OCI-LY1 (cell line): ENCODE measurements around the gene LBX2.

ENCODE experiments used
- H2AFZ ChIP-seq: fragments of 200-600 bp; sonication (generic), shearing (Covaris generic); 2 replicates; pipeline ENCODE4 v1.6.0; 2014; ENCODE audit warnings: antibody characterized with exemption, mild to moderate bottlenecking, low read length
- H3F3A ChIP-seq: fragments of 200-600 bp; sonication (generic), shearing (Covaris generic); 2 replicates; pipeline ENCODE4 v1.6.0; 2014; ENCODE audit warnings: mild to moderate bottlenecking, antibody characterized with exemption, low read length, moderate library complexity; ENCODE audit not compliant: insufficient read depth
- H3K27ac ChIP-seq: fragments of 200-600 bp; sonication (generic); 2 replicates; pipeline ENCODE4 v1.5.1; 2014; ENCODE audit warnings: low read length, mixed run types, mild to moderate bottlenecking, low read depth; ENCODE audit not compliant: poor library complexity, severe bottlenecking
- H3K27me3 ChIP-seq: fragments of 200-600 bp; sonication (generic); 2 replicates; pipeline ENCODE4 v1.6.0; 2014; ENCODE audit warnings: antibody characterized with exemption, mild to moderate bottlenecking, low read length, moderate library complexity; ENCODE audit not compliant: insufficient read depth
- H3K36me3 ChIP-seq: fragments of 200-600 bp; sonication (generic); 2 replicates; pipeline ENCODE4 v1.6.1; 2014; ENCODE audit warnings: mild to moderate bottlenecking, antibody characterized with exemption, low read length, moderate library complexity, mixed read lengths; ENCODE audit not compliant: insufficient read depth
- H3K4me1 ChIP-seq: fragments of 200-600 bp; sonication (generic); 2 replicates; pipeline ENCODE4 v1.5.1; 2014; ENCODE audit warnings: mild to moderate bottlenecking, low read length, moderate library complexity; ENCODE audit not compliant: insufficient read depth, severe bottlenecking
- H3K4me2 ChIP-seq: fragments of 200-600 bp; sonication (generic), shearing (Covaris generic); 2 replicates; pipeline ENCODE4 v1.6.1; 2014; ENCODE audit warnings: low read length
- H3K4me3 ChIP-seq: fragments of 200-600 bp; sonication (generic); 2 replicates; pipeline ENCODE4 v1.5.1; 2014; ENCODE audit warnings: low read length, low read depth, mild to moderate bottlenecking, mixed read lengths; ENCODE audit not compliant: poor library complexity, severe bottlenecking
- H3K79me2 ChIP-seq: fragments of 200-600 bp; shearing (Covaris generic); 2 replicates; pipeline ENCODE4 v1.6.1; 2016; ENCODE audit warnings: mixed run types, low read length, mixed read lengths; ENCODE audit not compliant: insufficient read depth
- H3K9ac ChIP-seq: fragments of 200-600 bp; sonication (generic), shearing (Covaris generic); 2 replicates; pipeline ENCODE4 v1.6.1; 2014; ENCODE audit warnings: mild to moderate bottlenecking, low read length, mixed read lengths
- H3K9me2 ChIP-seq: fragments of 200-600 bp; sonication (generic), shearing (Covaris generic); 2 replicates; pipeline ENCODE4 v1.6.1; 2014; ENCODE audit warnings: low read depth, mild to moderate bottlenecking, low read length, mixed read lengths
- H3K9me3 ChIP-seq: fragments of 200-600 bp; shearing (Covaris generic); 2 replicates; pipeline ENCODE4 v1.6.1; 2014; ENCODE audit warnings: low read length, mixed read lengths
- H4K20me1 ChIP-seq: fragments of 200-600 bp; sonication (generic), shearing (Covaris generic); 2 replicates; pipeline ENCODE4 v1.6.0; 2016; ENCODE audit warnings: mild to moderate bottlenecking, low read length; ENCODE audit not compliant: insufficient read depth
- CTCF ChIP-seq: fragments of 200-600 bp; sonication (generic), shearing (Covaris generic); IDR thresholded peaks from 2 replicates; pipeline ENCODE4 v1.5.1; 2017; ENCODE audit warnings: mild to moderate bottlenecking, antibody characterized with exemption, low read length, moderate library complexity, mixed read lengths
- EZH2 ChIP-seq: fragments of 200-600 bp; sonication (generic), shearing (Covaris generic); IDR thresholded peaks from 2 replicates; pipeline ENCODE4 v1.8.0; 2017; ENCODE audit warnings: borderline replicate concordance, mixed run types, mild to moderate bottlenecking, antibody characterized with exemption, low read length, moderate library complexity, mixed read lengths

The LBX2 gene

GRCh38 chr2:74538881-74539339, 39.5 kb upstream of the LBX2 start:
- Histone ChIP-seq H3K36me3 (no peaks in the 10 kb centered on the region), H3K9me3 (no peaks in the 10 kb centered on the region), H4K20me1 (no peaks in the 10 kb centered on the region), H3K27ac (no peak overlapping the region), H3K9me2 (no peaks in the 10 kb centered on the region), H3K4me2 (no peak overlapping the region), H2AFZ (no peak overlapping the region), H3K4me3 (no peak overlapping the region), H3K9ac (no peak overlapping the region), H3K27me3 (no peaks in the 10 kb centered on the region), H3K4me1 (peaks cover 5% of the 10 kb centered on the region), H3K79me2 (no peaks in the 10 kb centered on the region), H3F3A (no peaks in the 10 kb centered on the region)
- no peak for TF ChIP-seq EZH2

GRCh38 chr2:74537140-74537539, 37.7 kb upstream of the LBX2 start:
- Histone ChIP-seq H3K9me3 (no peaks in the 10 kb centered on the region), H3K27me3 (no peaks in the 10 kb centered on the region), H3K4me2 (no peak overlapping the region), H3K4me1 (peaks cover 5% of the 10 kb centered on the region), H4K20me1 (no peaks in the 10 kb centered on the region), H3K9me2 (no peaks in the 10 kb centered on the region), H3K9ac (no peak overlapping the region), H3K27ac (no peak overlapping the region), H3K79me2 (no peaks in the 10 kb centered on the region), H2AFZ (no peak overlapping the region), H3K4me3 (no peak overlapping the region), H3F3A (no peaks in the 10 kb centered on the region), H3K36me3 (peaks cover 14% of the 10 kb centered on the region)
- TF ChIP-seq CTCF: no peak
- TF ChIP-seq EZH2: no peak

DNA sequence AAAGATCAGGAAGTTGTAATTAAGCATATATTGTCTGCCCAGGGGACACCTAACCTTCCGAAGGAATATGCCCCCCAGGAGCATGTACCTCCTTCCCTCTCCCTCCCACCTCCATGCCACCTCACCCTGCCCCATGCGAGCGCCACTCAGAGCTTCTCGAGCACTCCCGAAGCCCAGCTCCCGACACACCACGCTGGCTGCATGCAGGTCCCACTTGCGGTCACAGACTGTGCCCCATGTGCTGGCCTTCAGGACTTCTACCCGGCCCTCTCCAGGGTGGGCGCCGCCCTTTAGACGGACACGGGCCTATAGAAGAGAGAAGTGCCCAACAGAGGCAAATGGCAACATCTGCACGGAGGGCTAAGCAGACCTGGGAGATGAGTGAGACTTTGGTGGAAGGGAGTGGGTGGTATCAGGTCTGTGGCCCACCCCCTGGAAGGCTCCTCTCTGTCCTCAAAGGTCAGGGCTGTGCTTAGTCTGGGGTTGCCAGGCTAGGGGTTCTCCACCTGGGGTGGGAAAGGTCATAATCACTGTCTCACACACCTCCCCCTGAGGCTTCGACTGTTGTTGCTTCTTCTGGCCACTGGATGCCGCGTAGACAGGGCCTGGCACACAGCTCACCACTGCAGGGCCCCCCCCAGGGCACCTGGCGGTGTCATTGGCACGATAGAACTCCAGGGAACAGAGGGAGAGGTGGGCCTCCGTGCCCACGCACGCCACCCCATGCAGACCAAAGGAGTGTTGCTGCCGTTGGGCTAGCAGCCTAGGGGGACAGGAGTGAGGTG, 37.0 kb upstream of the LBX2 start:
- H3K9me3 ChIP-seq: no peaks in the 10 kb centered on the region
- H3K9me2 ChIP-seq: no peaks in the 10 kb centered on the region
- H3K4me2 ChIP-seq: no peak overlapping the region
- H3K27ac ChIP-seq: no peak overlapping the region
- no peaks in the 10 kb centered on the region for H3F3A ChIP-seq
- TF ChIP-seq CTCF (peak; percentile 14; the same call in 1 of the 2 replicates), EZH2 (no peak)
- H3K4me3 ChIP-seq: no peak overlapping the region
- H4K20me1 ChIP-seq: no peaks in the 10 kb centered on the region
- H3K79me2 ChIP-seq: no peaks in the 10 kb centered on the region
- peaks cover 20% of the 10 kb centered on the region for H3K36me3 ChIP-seq
- no peaks in the 10 kb centered on the region for H3K27me3 ChIP-seq
- no peak overlapping the region for H2AFZ ChIP-seq
- H3K9ac ChIP-seq: no peak overlapping the region
- peaks cover 11% of the 10 kb centered on the region for H3K4me1 ChIP-seq
